Fibroblast of lung (primary cell): ENCODE data around the gene MITF.

Experiments
- EZH2 ChIP-seq: IDR thresholded peaks from 2 replicates; pipeline ENCODE4 v1.5.1; 2012; ENCODE audit warnings: low read length, control low read depth, mild to moderate bottlenecking; ENCODE audit errors: missing control alignments
- TF ChIP-seq, protein P1 (sequence below), 2 donors: IDR thresholded peaks in 1 of 2; conservative IDR thresholded peaks in 1 of 2; 1 replicate in 1 of 2; 2 replicates in 1 of 2; pipeline ENCODE4 v1.5.1; 2011 to 2012; ENCODE audit warnings: low read length in 2 of 2, control low read depth in 1 of 2, inconsistent platforms in 1 of 2, low read depth in 1 of 2, mild to moderate bottlenecking in 1 of 2

DNA sequence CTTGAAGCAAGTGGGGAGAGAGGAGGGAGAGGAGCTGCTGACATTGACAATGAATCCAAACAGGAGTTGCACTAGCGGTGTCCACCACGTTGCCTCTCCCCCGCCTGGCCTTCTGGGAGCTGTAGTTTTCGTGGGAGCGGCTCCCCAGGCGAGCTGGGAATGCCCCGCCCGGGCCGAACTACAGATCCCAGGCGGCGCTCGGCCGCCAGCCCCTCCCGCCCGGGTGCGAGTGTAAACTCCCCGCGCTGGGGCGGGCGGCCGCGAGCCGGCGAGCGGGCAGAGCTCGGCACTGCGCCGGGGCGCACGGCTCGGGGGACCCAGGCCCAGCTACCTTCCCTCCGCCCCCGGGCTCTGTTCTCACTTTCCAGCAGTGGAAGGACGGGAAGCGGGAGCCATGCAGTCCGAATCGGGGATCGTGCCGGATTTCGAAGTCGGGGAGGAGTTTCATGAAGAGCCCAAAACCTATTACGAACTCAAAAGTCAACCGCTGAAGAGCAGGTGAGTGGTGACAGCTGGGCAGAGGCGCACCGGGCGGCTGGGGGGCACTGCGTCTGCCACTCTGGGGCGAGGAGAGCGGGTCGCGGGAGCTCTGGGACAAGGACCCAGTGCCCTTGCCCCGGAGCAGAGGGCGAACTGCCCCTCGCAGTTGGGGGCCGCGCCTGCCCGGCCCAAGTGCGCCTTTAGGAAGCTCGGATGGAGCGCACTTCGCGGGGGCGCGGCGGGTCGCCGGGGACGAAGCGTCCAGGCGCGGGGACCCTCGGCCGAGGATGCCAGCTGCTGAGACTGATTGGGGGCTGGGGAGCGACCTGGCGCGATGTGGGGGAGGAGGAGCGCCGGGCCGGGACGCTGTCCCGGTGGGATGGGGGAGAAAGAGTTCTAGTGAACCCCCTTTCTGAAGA is at the start of gene MITF:
- TF ChIP-seq EZH2 = no peak
- TF ChIP-seq, protein P1, sequence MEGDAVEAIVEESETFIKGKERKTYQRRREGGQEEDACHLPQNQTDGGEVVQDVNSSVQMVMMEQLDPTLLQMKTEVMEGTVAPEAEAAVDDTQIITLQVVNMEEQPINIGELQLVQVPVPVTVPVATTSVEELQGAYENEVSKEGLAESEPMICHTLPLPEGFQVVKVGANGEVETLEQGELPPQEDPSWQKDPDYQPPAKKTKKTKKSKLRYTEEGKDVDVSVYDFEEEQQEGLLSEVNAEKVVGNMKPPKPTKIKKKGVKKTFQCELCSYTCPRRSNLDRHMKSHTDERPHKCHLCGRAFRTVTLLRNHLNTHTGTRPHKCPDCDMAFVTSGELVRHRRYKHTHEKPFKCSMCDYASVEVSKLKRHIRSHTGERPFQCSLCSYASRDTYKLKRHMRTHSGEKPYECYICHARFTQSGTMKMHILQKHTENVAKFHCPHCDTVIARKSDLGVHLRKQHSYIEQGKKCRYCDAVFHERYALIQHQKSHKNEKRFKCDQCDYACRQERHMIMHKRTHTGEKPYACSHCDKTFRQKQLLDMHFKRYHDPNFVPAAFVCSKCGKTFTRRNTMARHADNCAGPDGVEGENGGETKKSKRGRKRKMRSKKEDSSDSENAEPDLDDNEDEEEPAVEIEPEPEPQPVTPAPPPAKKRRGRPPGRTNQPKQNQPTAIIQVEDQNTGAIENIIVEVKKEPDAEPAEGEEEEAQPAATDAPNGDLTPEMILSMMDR (conservative IDR thresholded peaks at IDR 0.05 in 1 of 2, IDR thresholded peaks at IDR 0.05 in 1 of 2; ENCODE audit: low read depth in 1 of 2, low read length in 2 of 2) = no peak
